ENCODE measurements around the gene ZNF582.

ZNF582 gene

GRCh38 chr19:56393119-56394012 lies at the start of gene ZNF582:
Gene ZNF582, minus strand, starts transcription at chr19:56393534. Its CDS starts 1,782 bp downstream, at chr19:56391752.
- DNase-seq, result peak; percentile 88

- no peak for DNase-seq
Measured at GRCh38 chr19:56441206-56441792, 48.0 kb upstream of the ZNF582 start.

GRCh38 chr19:56423985-56424353 lies 30.6 kb upstream of the ZNF582 start:
- no peak for DNase-seq

GRCh38 chr19:56423276-56423984 lies 30.1 kb upstream of the ZNF582 start:
- no peak for DNase-seq

GRCh38 chr19:56405062-56405461 lies 11.7 kb upstream of the ZNF582 start:
- no peak for DNase-seq

- DNase-seq, result no peak
Measured at GRCh38 chr19:56404705-56405056, 11.3 kb upstream of the ZNF582 start.

GRCh38 chr19:56403764-56404704 lies 10.7 kb upstream of the ZNF582 start, which contains the start of gene ZNF583:
Gene ZNF583, plus strand, starts transcription at chr19:56404332. Its CDS starts 2,783 bp downstream, at chr19:56407115.
- DNase-seq, result peak; percentile 92

- no peak for DNase-seq
Measured at GRCh38 chr19:56403261-56403660, 9.9 kb upstream of the ZNF582 start.

- no peak for DNase-seq
Measured at GRCh38 chr19:56400485-56400884, 7.2 kb upstream of the ZNF582 start.

GRCh38 chr19:56398809-56399208 lies 5.5 kb upstream of the ZNF582 start:
- DNase-seq, result no peak

GRCh38 chr19:56383826-56384605 lies 9.3 kb downstream of the ZNF582 start:
- DNase-seq, result no peak

- no peak for DNase-seq
Measured at GRCh38 chr19:56377105-56377924, 16.0 kb downstream of the ZNF582 start.

- no peak for DNase-seq
Measured at GRCh38 chr19:56372281-56372680, 21.1 kb downstream of the ZNF582 start.

GRCh38 chr19:56369886-56370676 lies 23.3 kb downstream of the ZNF582 start:
- DNase-seq, result no peak

- DNase-seq, result peak; percentile 84
Measured at GRCh38 chr19:56367829-56368711, 25.3 kb downstream of the ZNF582 start.

- no peak for DNase-seq
Measured at GRCh38 chr19:56360841-56361240, 32.5 kb downstream of the ZNF582 start.

GRCh38 chr19:56356944-56357343 lies 36.4 kb downstream of the ZNF582 start:
- no peak for DNase-seq

- DNase-seq, result no peak
Measured at GRCh38 chr19:56355517-56355916, 37.8 kb downstream of the ZNF582 start.

GRCh38 chr19:56351208-56351607 lies 42.1 kb downstream of the ZNF582 start:
- no peak for DNase-seq
